Inflammatory macrophage (primary cell): Measurements from ENCODE around the gene SUOX.
"Not testable (repeated sequence)": the region's sequence is repeated elsewhere in the genome, so short reads cannot be mapped to it uniquely, and the experiment has no call there.

Experiments used
- DNase-seq, 2 donors: peaks; one replicate each; pipeline ENCODE4 v3.0.0-alpha.2; 2020 to 2022

The SUOX gene

GRCh38 chr12:56020423-56021184 lies 23.5 kb downstream of the SUOX start, which contains the start of gene IKZF4:
TSS of gene IKZF4 (plus strand) at chr12:56021043. CDS start at chr12:56021494, 451 bp downstream.
- peak; percentile 71 to 75 for DNase-seq

DNA sequence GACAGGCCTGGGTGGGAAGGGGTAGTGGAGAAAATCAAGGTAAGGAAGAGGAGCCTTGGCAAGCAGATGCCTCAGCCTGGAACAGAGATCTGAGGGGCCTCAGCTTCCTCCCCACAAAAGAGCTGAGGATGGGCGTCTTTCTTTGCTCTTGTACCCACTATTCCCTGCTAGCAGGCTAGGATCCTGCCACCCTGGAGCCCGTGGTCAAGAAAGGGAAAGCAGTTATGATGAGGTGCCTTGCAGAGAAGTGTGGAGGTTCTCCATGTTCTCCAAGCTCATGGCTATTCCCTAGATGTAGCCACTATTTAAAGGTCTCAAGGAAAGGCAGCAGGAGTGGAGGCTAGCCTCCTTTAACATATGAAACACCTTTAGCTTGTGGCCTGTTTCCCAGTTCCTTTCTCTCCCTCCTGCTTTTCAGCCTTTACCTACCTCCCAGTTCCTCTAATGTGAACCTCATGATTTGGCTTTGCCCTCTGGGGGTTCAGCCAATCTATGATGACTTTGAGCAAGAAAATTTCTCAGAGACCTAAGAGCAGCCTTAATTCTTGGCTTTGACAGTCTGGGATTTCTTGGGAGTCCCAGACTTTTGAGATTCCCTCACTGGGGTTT lies 24.9 kb downstream of the SUOX start:
- no peak for DNase-seq

DNA sequence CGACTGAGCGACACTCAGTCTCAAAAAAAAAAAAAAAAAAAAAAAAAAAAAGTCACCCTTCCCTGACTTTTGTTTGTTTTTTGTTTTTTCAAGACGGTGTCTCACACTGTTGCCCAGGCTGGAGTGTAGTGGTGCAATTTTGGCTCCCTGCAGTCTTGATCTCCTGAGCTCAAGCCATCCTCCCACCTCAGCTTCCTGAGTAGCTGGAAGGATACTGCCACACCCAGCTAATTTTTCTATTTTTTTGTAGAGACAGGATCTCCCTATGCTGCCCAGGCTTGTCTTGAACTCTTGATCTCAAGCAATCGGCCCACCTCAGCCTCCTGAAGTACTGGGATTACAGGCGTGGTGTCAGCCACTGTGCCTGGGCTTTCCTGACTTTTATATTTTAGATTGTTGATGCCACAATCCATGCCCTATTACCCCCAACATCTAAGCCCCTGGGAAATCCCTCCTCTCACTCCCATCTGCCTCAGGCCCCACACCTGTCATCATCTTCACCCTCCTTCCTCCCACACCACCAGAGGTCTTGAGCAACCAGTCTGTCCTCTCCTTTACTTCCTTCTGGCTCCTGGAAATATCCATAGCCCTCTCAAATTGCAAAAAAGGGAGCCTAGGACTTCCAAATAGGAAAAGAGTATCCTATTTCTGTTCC lies 31.6 kb downstream of the SUOX start:
- DNase-seq: no peak

DNA sequence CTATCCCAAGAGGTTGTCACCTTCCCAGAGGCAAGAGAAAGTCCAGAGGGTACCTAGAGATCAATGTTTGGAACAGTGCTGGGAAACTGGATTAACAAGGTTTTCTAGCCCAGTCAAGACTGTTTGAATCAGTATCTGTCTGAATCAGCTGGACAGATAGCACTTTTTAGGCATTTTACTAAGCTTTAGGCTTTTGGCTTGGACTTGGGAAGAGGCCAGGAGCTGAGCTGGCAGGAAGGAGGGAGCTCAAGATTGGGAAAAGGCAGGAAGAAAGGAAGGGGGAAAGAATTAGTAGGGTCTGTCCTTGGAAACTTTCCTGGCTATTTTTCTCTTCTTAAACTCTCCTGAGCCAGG lies 32.1 kb downstream of the SUOX start:
- DNase-seq: no peak

GRCh38 chr12:56029666-56030293 lies 32.7 kb downstream of the SUOX start:
- peak; percentile 60 to 72 for DNase-seq

DNA sequence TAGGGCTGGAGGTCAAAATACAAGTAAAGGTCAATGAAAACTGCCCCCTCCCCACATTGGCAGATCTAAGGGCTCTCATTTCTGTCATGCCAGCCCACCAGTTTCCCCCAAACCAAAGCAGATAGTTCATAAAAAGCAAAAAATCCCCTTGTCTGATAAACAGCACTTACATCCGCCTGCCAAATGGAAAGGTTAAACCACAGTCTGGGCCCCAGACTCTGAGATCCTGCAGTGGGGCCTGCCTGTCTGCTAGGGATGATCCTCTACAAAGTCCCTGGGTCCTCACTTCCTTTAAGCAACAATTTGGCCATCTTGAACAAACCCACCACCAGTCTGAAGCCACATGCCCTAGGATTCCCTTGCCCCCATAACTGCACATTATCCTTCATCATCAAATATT lies 34.9 kb downstream of the SUOX start:
- no peak for DNase-seq

- no peak for DNase-seq
These were observed 37.7 kb downstream of the SUOX start for GRCh38 chr12:56034586-56035332.

DNA sequence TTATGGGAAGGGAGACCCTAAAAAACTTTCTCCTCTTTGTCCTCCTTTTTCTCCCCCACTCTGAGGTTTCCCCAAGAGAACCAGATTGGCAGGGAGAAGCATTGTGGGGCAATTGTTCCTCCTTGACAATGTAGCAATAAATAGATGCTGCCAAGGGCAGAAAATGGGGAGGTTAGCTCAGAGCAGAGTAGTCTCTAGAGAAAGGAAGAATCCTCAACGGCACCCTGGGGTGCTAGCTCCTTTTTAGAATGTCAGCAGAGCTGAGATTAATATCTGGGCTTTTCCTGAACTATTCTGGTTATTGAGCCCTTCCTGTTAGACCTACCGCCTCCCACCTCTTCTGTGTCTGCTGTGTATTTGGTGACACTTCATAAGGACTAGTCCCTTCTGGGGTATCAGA lies 40.1 kb downstream of the SUOX start:
- no peak for DNase-seq

DNA sequence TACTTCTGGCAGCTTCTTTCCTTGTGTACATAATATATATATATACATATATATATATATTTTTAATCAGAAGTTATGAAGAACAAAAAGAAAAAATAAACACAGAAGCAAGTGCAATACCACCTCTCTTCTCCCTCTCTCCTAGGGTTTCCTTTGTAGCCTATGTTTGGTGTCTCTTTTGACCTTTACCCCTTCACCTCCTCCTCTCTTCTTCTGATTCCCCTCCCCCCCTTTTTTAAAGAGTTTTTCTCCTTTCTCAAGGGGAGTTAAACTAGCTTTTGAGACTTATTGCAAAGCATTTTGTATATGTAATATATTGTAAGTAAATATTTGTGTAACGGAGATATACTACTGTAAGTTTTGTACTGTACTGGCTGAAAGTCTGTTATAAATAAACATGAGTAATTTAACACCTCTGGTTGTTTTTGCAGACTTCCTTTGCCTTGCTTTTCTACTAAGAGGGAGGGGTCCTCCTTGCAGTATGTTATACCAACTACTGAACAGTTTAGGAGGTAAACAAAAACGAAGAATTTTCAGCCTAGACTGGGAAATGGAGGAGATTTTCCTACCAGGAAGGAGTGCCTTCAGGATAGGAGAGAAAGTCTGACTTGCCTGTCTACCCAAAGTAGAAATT lies 41.1 kb downstream of the SUOX start:
- no peak for DNase-seq

DNA sequence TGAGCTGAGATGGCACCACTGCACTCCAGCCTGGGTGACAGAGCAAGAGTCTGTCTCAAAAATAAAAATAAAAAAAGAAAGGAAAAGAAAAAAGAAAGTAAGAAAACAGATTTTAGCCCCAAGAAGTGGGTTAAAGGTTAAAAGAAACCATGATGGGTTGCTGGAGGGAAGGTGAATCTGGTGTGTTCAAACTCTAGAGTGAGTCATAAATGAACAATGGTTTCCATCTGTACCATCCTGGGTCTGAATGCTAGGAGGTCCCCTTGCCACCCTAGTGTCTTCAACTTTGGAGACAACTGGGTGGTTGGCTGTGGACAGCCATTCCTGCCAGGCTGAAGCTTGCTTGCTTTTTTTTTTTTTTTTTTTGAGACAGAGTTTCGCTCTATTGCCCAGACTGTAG lies 43.1 kb downstream of the SUOX start:
- no peak for DNase-seq

DNA sequence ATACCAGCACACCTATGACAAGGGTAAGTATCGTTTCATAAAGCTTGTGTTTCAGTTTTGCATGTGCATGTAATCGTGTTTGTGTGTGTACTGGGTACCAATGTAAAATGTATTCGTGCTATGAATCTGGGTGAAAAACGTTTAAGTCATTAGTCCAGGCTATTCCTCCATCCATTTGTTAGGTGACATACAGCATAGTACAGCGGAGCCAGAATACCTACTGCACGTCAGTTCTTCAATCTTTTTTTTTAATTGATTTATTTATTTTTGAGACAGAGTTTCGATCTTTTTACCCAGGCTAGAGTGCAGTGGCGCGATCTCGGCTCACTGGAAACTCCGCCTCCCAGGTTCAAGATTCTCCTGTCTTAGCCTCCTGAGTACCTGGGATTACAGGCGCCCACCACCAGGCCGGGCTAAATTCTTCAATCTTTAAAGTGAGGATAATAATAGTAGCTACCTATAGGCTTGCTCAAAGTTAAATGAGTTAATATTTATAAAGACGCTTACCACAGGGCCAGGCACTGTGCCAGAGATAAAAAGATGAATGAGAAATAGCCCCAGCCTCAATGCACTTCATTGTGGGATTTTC lies 44.0 kb downstream of the SUOX start:
- DNase-seq: no peak

DNA sequence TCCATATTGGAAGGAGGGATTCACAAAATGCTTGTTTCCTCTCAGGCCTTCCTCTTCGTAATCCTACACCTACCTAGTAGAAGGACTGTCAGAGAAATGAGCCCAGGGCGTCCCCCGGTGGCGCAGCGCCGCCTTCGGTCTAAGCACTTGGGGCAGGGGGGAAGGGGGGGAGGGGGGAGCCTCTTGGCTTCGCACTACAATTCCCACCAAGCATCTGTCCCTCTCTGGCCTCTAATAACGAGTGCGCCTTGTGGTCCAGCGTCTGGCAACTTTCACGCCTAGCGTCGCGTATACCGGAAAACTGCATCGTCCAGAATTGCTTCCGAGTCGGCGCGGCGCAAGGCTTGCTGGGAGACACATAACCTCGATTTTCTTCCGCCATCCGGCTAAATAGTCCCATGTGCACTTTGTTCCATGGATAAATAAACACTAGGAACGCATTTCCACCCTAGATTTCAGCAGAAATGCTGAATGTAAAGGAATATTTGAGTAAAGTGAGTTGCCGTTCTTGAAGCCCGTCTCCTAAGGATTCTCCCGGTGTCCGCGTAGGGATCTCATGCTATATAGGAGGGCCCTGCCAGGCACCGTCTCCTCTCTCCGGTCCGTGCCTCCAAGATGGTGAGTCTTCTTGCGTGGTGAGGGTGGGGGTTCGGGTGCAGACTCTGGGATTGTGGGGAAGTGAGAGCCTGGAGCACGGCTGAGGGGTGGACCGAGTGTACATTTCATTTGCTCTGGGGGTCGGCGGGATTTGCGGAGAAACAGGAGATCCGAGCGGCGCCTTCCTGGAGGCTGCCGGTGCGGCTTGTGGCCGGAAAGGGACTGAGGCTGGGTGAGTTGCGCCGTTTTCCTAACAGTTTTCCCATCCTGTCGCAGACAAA lies 44.7 kb downstream of the SUOX start, which contains the start of gene RPS26:
TSS of gene RPS26 (plus strand) at position 367 of the 878 bp plus-strand sequence. CDS start at position 616, 249 bp downstream.
- peak; percentile 97 to 99 for DNase-seq

- not testable (repeated sequence) for DNase-seq
These were observed 45.3 kb downstream of the SUOX start for GRCh38 chr12:56042430-56042813.

- no peak for DNase-seq
These were observed 45.8 kb downstream of the SUOX start for GRCh38 chr12:56042843-56043242.

DNA sequence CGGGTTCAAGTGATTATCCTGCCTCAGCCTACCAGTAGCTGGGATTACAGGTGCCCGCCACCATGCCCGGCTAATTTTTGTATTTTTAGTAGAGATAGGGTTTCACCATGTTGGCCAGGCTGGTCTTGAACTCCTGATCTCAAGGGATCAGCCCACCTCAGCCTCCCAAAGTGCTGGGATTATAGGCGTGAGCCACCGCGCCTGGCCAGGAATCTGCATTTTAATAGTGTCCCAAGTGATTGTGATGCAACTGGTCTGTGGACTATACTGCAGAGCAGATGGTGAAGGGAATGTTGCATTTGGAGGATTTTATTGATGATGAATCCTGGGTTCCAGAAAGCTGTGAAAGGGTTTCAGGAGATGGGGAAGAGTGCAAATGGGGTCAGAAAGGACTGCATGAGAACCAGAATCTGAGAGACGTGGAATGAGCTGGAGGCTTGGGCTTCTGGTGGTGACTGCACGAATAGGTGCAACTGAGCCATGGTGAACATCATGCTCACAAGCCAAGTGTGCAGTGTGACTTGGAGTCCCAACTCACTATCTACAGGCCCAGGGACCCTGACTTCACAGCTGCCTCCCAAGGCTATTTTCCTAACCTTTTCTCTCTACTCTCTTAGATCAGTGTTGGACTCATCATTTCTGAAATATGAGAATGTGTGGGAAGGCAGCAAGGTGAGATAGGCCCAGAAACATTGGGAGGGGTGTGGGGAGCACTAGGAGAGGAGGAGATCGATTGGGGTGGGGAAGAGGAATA lies 49.1 kb downstream of the SUOX start:
- no peak for DNase-seq

DNA sequence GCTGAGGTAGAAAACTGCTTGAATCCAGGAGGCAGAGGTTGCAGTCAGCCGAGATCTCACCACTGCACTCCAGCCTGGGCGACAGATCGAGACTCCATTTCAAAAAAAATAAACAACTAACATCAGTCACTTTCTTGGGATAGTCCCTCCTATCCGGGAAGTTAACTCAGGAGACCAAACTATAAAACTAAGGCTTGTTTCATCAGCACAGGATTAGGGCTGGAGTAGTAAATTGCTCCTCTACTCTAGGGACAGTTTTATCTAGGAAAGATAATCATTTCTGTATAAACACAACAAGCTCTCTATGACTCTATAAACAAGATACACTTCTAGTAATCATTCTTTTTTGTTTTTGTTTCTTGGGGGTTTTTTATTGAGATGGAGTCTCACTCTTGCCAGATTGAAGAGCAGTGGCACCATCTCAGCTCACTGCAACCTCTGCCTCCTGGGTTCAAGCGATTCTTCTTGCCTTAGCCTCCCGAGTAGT lies 56.4 kb downstream of the SUOX start:
- no peak for DNase-seq
